SK-N-SH (cell line): Measurements from ENCODE around the gene GLRA1. TPM values are rescaled to one million over a fixed set of nuclear protein-coding genes. Genes with fewer than 3 reads are reported as not detected.

ENCODE experiments used
- CTCF ChIA-PET: fragments of 300-600, 350-600 bp; formaldehyde crosslinking; extraction: SDS; loops from one replicate; lab custom pipeline; 2021; lab: Yijun Ruan, JAX
- POLR2A ChIA-PET: fragments of 350-600 bp; sonication (Branson Sonifier 250); formaldehyde crosslinking; extraction: SDS; loops from one replicate; lab custom pipeline; 2020; ENCODE audit warnings: antibody characterized with exemption, inconsistent platforms; lab: Yijun Ruan, JAX
- DNase-seq: peaks from one replicate; pipeline ENCODE4 v3.0.0; 2012
- H2AFZ ChIP-seq: fragments of 200-600 bp; sonication (generic); 2 replicates; pipeline ENCODE4 v1.8.1; 2016; ENCODE audit warnings: antibody characterized with exemption, mild to moderate bottlenecking, low read depth
- H3F3A ChIP-seq: fragments of 200-600 bp; sonication (generic); replicated peaks from 2 replicates; pipeline ENCODE3; 2016; ENCODE audit warnings: antibody characterized with exemption, mild to moderate bottlenecking; ENCODE audit not compliant: insufficient read depth
- H3K27ac ChIP-seq, 2 experiments: fragments of 200-500 bp in 1 of 2; fragments of 200-600 bp in 1 of 2; sonication (Bioruptor generic) in 1 of 2; sonication (generic), shearing (Covaris generic) in 1 of 2; 2 replicates each; pipeline versions ENCODE4 v1.5.1 to v1.6.1; 2014 to 2016; ENCODE audit warnings: low read depth in 2 of 2, inconsistent platforms in 1 of 2, low read length in 1 of 2, mild to moderate bottlenecking in 1 of 2, mixed read lengths in 1 of 2
- H3K27me3 ChIP-seq: fragments of 200-600 bp; sonication (generic), shearing (Covaris generic); 2 replicates; pipeline ENCODE4 v1.6.1; 2016; ENCODE audit warnings: mixed run types; ENCODE audit not compliant: insufficient read depth
- H3K36me3 ChIP-seq, 2 experiments: fragments of 200-500 bp in 1 of 2; fragments of 200-600 bp in 1 of 2; sonication (Bioruptor generic) in 1 of 2; sonication (generic) in 1 of 2; replicated peaks in 1 of 2; 2 replicates each; pipeline versions ENCODE3 to v1.5.1; 2014 to 2016; ENCODE audit warnings: low read length in 1 of 2, mild to moderate bottlenecking in 1 of 2; ENCODE audit not compliant: insufficient read depth in 2 of 2, control insufficient read depth in 1 of 2
- H3K4me1 ChIP-seq, 2 experiments: fragments of 200-500 bp in 1 of 2; fragments of 200-600 bp in 1 of 2; sonication (Bioruptor generic) in 1 of 2; sonication (generic), shearing (Covaris generic) in 1 of 2; 2 replicates each; pipeline versions ENCODE4 v1.5.1 to v1.6.1; 2014 to 2016; ENCODE audit warnings: low read depth in 1 of 2, low read length in 1 of 2, mixed run types in 1 of 2; ENCODE audit not compliant: insufficient read depth in 2 of 2, control insufficient read depth in 1 of 2
- H3K4me2 ChIP-seq: fragments of 200-600 bp; sonication (generic), shearing (Covaris generic); 2 replicates; pipeline ENCODE4 v1.6.1; 2017; ENCODE audit warnings: mixed run types
- H3K4me3 ChIP-seq, 2 experiments: fragments of 200-500 bp in 1 of 2; fragments of 200-600 bp in 1 of 2; sonication (Bioruptor generic) in 1 of 2; sonication (generic), shearing (Covaris generic) in 1 of 2; 2 replicates each; pipeline versions ENCODE4 v1.5.1 to v1.8.1; 2014 to 2016; ENCODE audit warnings: low read depth in 2 of 2, inconsistent platforms in 1 of 2, low read length in 1 of 2, mild to moderate bottlenecking in 1 of 2, mixed read lengths in 1 of 2, moderate library complexity in 1 of 2
- H3K79me2 ChIP-seq: fragments of 200-600 bp; sonication (generic); 2 replicates; pipeline ENCODE4 v1.8.1; 2017; ENCODE audit warnings: mild to moderate bottlenecking; ENCODE audit not compliant: insufficient read depth
- H3K9ac ChIP-seq: fragments of 200-600 bp; sonication (generic); 2 replicates; pipeline ENCODE4 v1.6.1; 2017; ENCODE audit warnings: mixed run types
- H3K9me2 ChIP-seq: fragments of 200-600 bp; sonication (generic); 2 replicates; pipeline ENCODE4 v1.6.1; 2017; ENCODE audit warnings: mixed run types
- H3K9me3 ChIP-seq: fragments of 200-600 bp; sonication (generic); 2 replicates; pipeline ENCODE4 v1.6.1; 2017; ENCODE audit warnings: mixed run types, mild to moderate bottlenecking, moderate library complexity
- H4K20me1 ChIP-seq: fragments of 200-600 bp; sonication (generic); 2 replicates; pipeline ENCODE4 v1.6.1; 2017; ENCODE audit warnings: mild to moderate bottlenecking, mixed run types; ENCODE audit not compliant: insufficient read depth
- CHD2 ChIP-seq: fragments of 150-350 bp; IDR thresholded peaks from 2 replicates; pipeline ENCODE4 v1.6.1; 2018; ENCODE audit warnings: low read length; ENCODE audit not compliant: partially characterized antibody
- ELF1 ChIP-seq: IDR thresholded peaks from 2 replicates; pipeline ENCODE4 v1.4.0; 2012
- FOSL2 ChIP-seq: IDR thresholded peaks from 2 replicates; pipeline ENCODE4 v1.4.0; 2012; ENCODE audit warnings: low read depth, mild to moderate bottlenecking, moderate library complexity, borderline replicate concordance
- FOXM1 ChIP-seq: IDR thresholded peaks from 2 replicates; pipeline ENCODE4 v1.4.0; 2012; ENCODE audit warnings: low read depth, mild to moderate bottlenecking
- GATA2 ChIP-seq: sonication (generic); formaldehyde crosslinking; IDR thresholded peaks from 2 replicates; pipeline ENCODE4 v1.5.0; 2020; ENCODE audit warnings: mild to moderate bottlenecking, missing genetic modification reagents
- JUND ChIP-seq: IDR thresholded peaks from 2 replicates; pipeline ENCODE4 v1.4.0; 2012
- MXI1 ChIP-seq: IDR thresholded peaks from 2 replicates; pipeline ENCODE4 v1.6.1; 2012; ENCODE audit warnings: mild to moderate bottlenecking, low read depth, low read length, improper control_type of control experiment
- SIN3A ChIP-seq: IDR thresholded peaks from 2 replicates; pipeline ENCODE4 v1.6.1; 2012; ENCODE audit warnings: low read depth, mild to moderate bottlenecking, low read length, moderate library complexity, borderline replicate concordance
- SMC3 ChIP-seq: IDR thresholded peaks from 2 replicates; pipeline ENCODE4 v1.6.1; 2012; ENCODE audit warnings: low read depth, low read length, improper control_type of control experiment
- TCF12 ChIP-seq: IDR thresholded peaks from 2 replicates; pipeline ENCODE4 v1.4.0; 2012
- TEAD4 ChIP-seq: IDR thresholded peaks from 2 replicates; pipeline ENCODE4 v1.4.0; 2012; ENCODE audit warnings: mild to moderate bottlenecking, borderline replicate concordance; ENCODE audit not compliant: insufficient read depth
- WGBS: methylation state at CpG from one replicate; pipeline ENCODE4 v1.1.6; 2017; ENCODE audit warnings: low lambda C conversion rate; 5-methylcytosine and 5-hydroxymethylcytosine counted together
- polyA plus RNA-seq, 3 experiments: library from polyadenylated mRNA; depleted of rRNA; stranded (reverse); fragments of >200 nt; gene quantifications; 2 replicates each; pipeline ENCODE4 v1.2.3, GENCODE V29; 2012
- TF ChIP-seq, protein P1 (sequence below): IDR thresholded peaks from 2 replicates; pipeline ENCODE4; 2012
- TF ChIP-seq, protein P2 (sequence below): IDR thresholded peaks from 2 replicates; pipeline ENCODE4 v1.6.1; 2012; ENCODE audit warnings: mild to moderate bottlenecking, low read depth, low read length, moderate library complexity
- TF ChIP-seq, protein P3 (sequence below): IDR thresholded peaks from 2 replicates; pipeline ENCODE4 v1.4.0; 2012; ENCODE audit warnings: low read depth, borderline replicate concordance
- TF ChIP-seq, protein P4 (sequence below): fragments of 150-350 bp; IDR thresholded peaks from 2 replicates; pipeline ENCODE4 v1.6.1; 2016; ENCODE audit warnings: mild to moderate bottlenecking, low read depth, low read length
- TF ChIP-seq, protein P5 (sequence below): fragments of 150-350 bp; IDR thresholded peaks from 2 replicates; pipeline ENCODE4 v1.6.1; 2017; ENCODE audit warnings: antibody characterized with exemption, low read length, low read depth, borderline replicate concordance

The GLRA1 gene
- polyA plus RNA-seq, 1 of the 3 experiments (the other 2 are of a cell fraction): not detected

DNA sequence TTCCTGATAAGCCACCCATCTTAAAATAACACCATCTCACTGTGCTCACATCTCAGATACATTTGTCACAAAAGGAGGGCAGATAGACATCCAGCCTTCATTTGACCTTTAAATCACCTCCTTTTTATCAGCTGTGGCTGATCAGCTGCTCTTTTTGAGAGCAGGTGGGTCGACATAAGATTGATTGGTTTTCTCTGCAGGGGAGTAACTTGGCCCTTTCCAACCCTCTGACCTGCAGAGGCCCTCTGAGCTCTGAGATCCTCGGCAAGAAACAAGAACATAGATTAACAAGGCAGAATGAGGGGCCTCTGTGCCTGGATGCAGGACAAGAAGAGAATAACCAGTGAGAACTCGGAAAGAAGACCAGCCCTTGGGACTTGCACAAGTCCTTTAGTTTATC lies 33.5 kb upstream of the GLRA1 start (continued):
- TF ChIP-seq, protein P1, sequence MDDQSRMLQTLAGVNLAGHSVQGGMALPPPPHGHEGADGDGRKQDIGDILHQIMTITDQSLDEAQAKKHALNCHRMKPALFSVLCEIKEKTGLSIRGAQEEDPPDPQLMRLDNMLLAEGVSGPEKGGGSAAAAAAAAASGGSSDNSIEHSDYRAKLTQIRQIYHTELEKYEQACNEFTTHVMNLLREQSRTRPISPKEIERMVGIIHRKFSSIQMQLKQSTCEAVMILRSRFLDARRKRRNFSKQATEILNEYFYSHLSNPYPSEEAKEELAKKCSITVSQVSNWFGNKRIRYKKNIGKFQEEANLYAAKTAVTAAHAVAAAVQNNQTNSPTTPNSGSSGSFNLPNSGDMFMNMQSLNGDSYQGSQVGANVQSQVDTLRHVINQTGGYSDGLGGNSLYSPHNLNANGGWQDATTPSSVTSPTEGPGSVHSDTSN: no peak

DNA sequence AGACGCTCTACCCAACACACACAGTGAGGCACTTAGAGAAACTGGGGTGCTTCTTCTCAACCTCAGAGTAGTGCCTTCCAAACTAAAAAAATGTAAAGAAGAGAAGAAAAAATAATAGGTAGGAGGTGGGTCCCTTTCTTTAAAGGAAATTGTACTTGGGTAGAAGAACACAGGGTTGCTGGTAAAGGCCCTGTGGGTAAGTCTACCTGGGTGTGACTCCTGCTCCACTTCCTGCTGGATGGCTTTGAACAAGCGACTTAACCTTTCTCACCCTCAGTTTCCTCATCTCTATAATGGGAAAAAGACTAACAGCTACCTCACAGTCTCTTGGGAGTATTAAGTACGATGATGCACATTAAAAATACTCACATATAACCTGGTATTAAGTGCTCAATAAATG lies 32.1 kb upstream of the GLRA1 start:
- POLR2A ChIA-PET: no interaction called here
- Histone ChIP-seq H3F3A (no peaks in the 10 kb centered on the region), H3K9ac (no peak overlapping the region), H2AFZ (no peak overlapping the region), H3K79me2 (no peaks in the 10 kb centered on the region), H3K9me2 (no peaks in the 10 kb centered on the region), H4K20me1 (no peaks in the 10 kb centered on the region), H3K4me2 (no peak overlapping the region), H3K9me3 (no peaks in the 10 kb centered on the region), H3K4me1 (no peaks in the 10 kb centered on the region), H3K27me3 (no peaks in the 10 kb centered on the region; the same call in 1 of the 2 replicates), H3K36me3 (no peaks in the 10 kb centered on the region), H3K4me3 (no peak overlapping the region), H3K27ac (no peak overlapping the region)
- DNase-seq: no peak
- TF ChIP-seq FOXM1: no peak
- WGBS: 5% methylated on average over 3 of the region's 3 CpGs
- CTCF ChIA-PET: interaction anchor here (1.9 to 2.6 kb wide), 3 partner anchors 8 to 393 kb away, joined by 4 to 14 read pairs (median 7); partner anchors contain the start of gene GLRA1

DNA sequence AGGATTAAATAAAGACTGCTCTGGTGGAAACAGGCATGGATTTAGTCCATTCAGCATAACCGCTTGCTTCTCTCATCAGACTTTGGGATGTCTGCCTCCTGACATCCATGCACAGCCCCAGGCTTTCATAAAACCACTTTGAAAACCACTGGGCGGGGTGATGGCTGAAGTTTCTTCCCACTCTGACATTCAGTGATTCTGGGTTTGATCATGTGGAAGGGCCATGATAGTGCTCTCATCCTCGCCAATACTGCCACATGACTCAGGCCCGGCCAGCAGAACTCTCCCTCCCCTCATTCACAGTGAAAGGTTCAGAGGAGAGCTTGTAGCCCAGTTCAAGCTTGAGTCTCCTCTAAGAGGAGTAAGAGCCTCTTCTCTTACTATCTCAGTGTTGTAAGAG lies 29.6 kb upstream of the GLRA1 start:
- Histone ChIP-seq H3F3A (no peaks in the 10 kb centered on the region), H3K4me3 (no peak overlapping the region), H2AFZ (no peak overlapping the region), H3K4me2 (no peak overlapping the region), H3K36me3 (no peaks in the 10 kb centered on the region), H3K27ac (no peak overlapping the region), H3K9ac (no peak overlapping the region), H3K9me2 (no peaks in the 10 kb centered on the region), H4K20me1 (no peaks in the 10 kb centered on the region), H3K27me3 (no peaks in the 10 kb centered on the region), H3K79me2 (no peaks in the 10 kb centered on the region)
- DNase-seq: no peak
- POLR2A ChIA-PET: no interaction called here
- TF ChIP-seq CHD2 (no peak), SMC3 (no peak), FOXM1 (no peak), TCF12 (no peak), SIN3A (no peak), ELF1 (no peak), TEAD4 (no peak), MXI1 (no peak), FOSL2 (no peak), JUND (no peak), GATA2 (CRISPR knock-in tag) (no peak)
- TF ChIP-seq, protein P2, sequence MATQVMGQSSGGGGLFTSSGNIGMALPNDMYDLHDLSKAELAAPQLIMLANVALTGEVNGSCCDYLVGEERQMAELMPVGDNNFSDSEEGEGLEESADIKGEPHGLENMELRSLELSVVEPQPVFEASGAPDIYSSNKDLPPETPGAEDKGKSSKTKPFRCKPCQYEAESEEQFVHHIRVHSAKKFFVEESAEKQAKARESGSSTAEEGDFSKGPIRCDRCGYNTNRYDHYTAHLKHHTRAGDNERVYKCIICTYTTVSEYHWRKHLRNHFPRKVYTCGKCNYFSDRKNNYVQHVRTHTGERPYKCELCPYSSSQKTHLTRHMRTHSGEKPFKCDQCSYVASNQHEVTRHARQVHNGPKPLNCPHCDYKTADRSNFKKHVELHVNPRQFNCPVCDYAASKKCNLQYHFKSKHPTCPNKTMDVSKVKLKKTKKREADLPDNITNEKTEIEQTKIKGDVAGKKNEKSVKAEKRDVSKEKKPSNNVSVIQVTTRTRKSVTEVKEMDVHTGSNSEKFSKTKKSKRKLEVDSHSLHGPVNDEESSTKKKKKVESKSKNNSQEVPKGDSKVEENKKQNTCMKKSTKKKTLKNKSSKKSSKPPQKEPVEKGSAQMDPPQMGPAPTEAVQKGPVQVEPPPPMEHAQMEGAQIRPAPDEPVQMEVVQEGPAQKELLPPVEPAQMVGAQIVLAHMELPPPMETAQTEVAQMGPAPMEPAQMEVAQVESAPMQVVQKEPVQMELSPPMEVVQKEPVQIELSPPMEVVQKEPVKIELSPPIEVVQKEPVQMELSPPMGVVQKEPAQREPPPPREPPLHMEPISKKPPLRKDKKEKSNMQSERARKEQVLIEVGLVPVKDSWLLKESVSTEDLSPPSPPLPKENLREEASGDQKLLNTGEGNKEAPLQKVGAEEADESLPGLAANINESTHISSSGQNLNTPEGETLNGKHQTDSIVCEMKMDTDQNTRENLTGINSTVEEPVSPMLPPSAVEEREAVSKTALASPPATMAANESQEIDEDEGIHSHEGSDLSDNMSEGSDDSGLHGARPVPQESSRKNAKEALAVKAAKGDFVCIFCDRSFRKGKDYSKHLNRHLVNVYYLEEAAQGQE: no peak
- TF ChIP-seq, protein P3, sequence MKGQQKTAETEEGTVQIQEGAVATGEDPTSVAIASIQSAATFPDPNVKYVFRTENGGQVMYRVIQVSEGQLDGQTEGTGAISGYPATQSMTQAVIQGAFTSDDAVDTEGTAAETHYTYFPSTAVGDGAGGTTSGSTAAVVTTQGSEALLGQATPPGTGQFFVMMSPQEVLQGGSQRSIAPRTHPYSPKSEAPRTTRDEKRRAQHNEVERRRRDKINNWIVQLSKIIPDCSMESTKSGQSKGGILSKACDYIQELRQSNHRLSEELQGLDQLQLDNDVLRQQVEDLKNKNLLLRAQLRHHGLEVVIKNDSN: no peak
- TF ChIP-seq, protein P1: no peak
- TF ChIP-seq, protein P4, sequence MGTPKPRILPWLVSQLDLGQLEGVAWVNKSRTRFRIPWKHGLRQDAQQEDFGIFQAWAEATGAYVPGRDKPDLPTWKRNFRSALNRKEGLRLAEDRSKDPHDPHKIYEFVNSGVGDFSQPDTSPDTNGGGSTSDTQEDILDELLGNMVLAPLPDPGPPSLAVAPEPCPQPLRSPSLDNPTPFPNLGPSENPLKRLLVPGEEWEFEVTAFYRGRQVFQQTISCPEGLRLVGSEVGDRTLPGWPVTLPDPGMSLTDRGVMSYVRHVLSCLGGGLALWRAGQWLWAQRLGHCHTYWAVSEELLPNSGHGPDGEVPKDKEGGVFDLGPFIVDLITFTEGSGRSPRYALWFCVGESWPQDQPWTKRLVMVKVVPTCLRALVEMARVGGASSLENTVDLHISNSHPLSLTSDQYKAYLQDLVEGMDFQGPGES: no peak
- TF ChIP-seq, protein P5, sequence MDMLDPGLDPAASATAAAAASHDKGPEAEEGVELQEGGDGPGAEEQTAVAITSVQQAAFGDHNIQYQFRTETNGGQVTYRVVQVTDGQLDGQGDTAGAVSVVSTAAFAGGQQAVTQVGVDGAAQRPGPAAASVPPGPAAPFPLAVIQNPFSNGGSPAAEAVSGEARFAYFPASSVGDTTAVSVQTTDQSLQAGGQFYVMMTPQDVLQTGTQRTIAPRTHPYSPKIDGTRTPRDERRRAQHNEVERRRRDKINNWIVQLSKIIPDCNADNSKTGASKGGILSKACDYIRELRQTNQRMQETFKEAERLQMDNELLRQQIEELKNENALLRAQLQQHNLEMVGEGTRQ: no peak
- TF ChIP-seq, all 33 proteins: peak for 0
- H3K4me1 ChIP-seq: no peaks in the 10 kb centered on the region
- H3K9me3 ChIP-seq: no peaks in the 10 kb centered on the region
- CTCF ChIA-PET: no interaction called here
- WGBS: 19% methylated on average over 4 of the region's 4 CpGs
